Stimulated activated CD4-positive, alpha-beta T cell treated with anti-CD3 and anti-CD28 coated beads, Interleukin-15, amount 100 ng/mL, for 1 hour (primary cell): ENCODE measurements around the gene TACR1.
"Not testable (repeated sequence)": the region's sequence is repeated elsewhere in the genome, so short reads cannot be mapped to it uniquely, and the experiment has no call there.

Experiments used
- DNase-seq, 2 donors: peaks; one replicate each; pipeline ENCODE4 v3.0.0-alpha.2; 2020; ENCODE audit warnings: low read depth in 1 of 2, low spot score in 1 of 2

The TACR1 gene

GRCh38 chr2:75195076-75195691 is 4.1 kb downstream of the TACR1 start:
- DNase-seq, result no peak

- DNase-seq, result no peak
Measured at GRCh38 chr2:75194184-75194868, 5.0 kb downstream of the TACR1 start.

GRCh38 chr2:75192496-75192895 is 6.8 kb downstream of the TACR1 start:
- no peak for DNase-seq

GRCh38 chr2:75190271-75190990 is 8.9 kb downstream of the TACR1 start:
- no peak for DNase-seq

- no peak for DNase-seq
Measured at GRCh38 chr2:75186821-75187220, 12.5 kb downstream of the TACR1 start.

- DNase-seq, result no peak
Measured at GRCh38 chr2:75182606-75183005, 16.7 kb downstream of the TACR1 start.

GRCh38 chr2:75180476-75180875 is 18.8 kb downstream of the TACR1 start:
- DNase-seq, result no peak

GRCh38 chr2:75177427-75177826 is 21.9 kb downstream of the TACR1 start:
- DNase-seq, result no peak

- DNase-seq, result no peak
Measured at GRCh38 chr2:75175456-75175855, 23.9 kb downstream of the TACR1 start.

- no peak for DNase-seq
Measured at GRCh38 chr2:75174981-75175380, 24.3 kb downstream of the TACR1 start.

GRCh38 chr2:75174519-75174918 is 24.8 kb downstream of the TACR1 start:
- DNase-seq, result no peak

GRCh38 chr2:75173740-75174139 is 25.6 kb downstream of the TACR1 start:
- DNase-seq, result no peak

- not testable (repeated sequence) for DNase-seq
Measured at GRCh38 chr2:75171423-75171822, 27.9 kb downstream of the TACR1 start.

GRCh38 chr2:75170889-75171288 is 28.4 kb downstream of the TACR1 start:
- no peak for DNase-seq

- no peak for DNase-seq
Measured at GRCh38 chr2:75168186-75168585, 31.1 kb downstream of the TACR1 start.

GRCh38 chr2:75166491-75166890 is 32.8 kb downstream of the TACR1 start:
- DNase-seq, result no peak

- no peak for DNase-seq
Measured at GRCh38 chr2:75162897-75163296, 36.4 kb downstream of the TACR1 start.

- no peak for DNase-seq
Measured at GRCh38 chr2:75162259-75162658, 37.1 kb downstream of the TACR1 start.

- no peak for DNase-seq
Measured at GRCh38 chr2:75157435-75157834, 41.9 kb downstream of the TACR1 start.

- DNase-seq, result no peak
Measured at GRCh38 chr2:75155115-75155514, 44.2 kb downstream of the TACR1 start.

- DNase-seq, result no peak
Measured at GRCh38 chr2:75153221-75153620, 46.1 kb downstream of the TACR1 start.

- not testable (repeated sequence) for DNase-seq
Measured at GRCh38 chr2:75152243-75152642, 47.1 kb downstream of the TACR1 start.
